A204.1 (cell line): ENCODE data around the gene CAAP1.
"Not testable (repeated sequence)": the region's sequence is repeated elsewhere in the genome, so short reads cannot be mapped to it uniquely, and the experiment has no call there.

Source experiments
- FAIRE-seq: peaks from 2 replicates; lab custom pipeline; 2012; peaks lifted over from hg19 to GRCh38; lab: Jason Lieb, UNC

CAAP1 gene

GRCh38 chr9:26828391-26828955, 64.1 kb downstream of the CAAP1 start:
- FAIRE-seq: not testable (repeated sequence)

DNA sequence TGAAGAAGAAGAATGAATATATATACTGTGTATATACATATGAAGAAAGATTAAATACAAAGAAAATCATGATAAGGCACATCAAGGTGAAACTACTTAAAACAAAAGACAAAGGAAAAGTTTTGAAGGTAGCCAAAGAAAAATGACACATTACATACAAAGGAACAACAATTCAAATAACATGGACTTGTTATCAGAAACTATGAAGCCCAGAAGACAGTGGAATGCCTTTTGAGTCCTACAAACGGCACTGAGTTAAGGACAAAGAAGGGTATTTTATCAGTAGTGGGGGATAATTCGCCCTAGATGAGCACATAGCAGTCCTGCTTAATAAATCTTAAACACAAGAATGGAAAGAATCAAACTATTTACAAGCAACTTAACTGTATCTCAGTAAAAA, 77.8 kb downstream of the CAAP1 start:
- no peak for FAIRE-seq

DNA sequence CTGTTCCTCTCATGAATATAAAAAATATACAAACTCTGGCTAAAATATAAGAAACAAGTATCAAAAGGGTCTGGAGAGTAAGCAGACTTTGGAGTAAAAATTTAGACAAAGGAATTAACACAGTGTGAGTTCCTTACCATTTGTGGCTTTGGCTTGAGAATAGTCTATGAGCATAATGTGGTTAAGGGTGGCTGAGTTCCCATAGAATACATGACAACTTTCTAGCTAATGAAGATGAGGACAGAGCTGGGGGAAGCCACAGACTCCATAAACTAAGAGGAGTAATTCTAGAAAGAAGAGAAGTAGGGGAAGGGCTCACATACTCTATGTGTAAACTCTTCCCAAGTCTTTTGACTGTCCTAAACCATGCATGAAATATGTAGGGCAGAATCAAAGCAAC, 79.4 kb downstream of the CAAP1 start:
- FAIRE-seq: no peak

DNA sequence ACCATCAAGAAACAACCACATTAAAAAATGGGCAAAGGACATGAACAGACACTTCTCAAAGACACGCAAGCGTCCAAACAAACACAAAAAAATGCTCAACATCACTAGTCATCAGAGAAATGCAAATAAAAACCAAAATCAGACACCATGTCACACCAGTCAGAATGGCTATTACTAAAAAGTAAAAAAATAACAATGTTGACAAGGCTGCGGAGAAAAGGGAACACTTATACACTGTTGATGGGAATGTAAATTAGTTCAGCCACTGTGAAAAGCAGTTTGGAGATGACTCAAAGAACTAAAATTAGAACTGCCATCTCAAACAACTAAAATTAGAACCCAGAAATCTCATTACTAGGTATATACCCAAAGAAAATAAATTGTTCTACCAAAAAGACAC, 80.4 kb downstream of the CAAP1 start:
- FAIRE-seq: no peak

DNA sequence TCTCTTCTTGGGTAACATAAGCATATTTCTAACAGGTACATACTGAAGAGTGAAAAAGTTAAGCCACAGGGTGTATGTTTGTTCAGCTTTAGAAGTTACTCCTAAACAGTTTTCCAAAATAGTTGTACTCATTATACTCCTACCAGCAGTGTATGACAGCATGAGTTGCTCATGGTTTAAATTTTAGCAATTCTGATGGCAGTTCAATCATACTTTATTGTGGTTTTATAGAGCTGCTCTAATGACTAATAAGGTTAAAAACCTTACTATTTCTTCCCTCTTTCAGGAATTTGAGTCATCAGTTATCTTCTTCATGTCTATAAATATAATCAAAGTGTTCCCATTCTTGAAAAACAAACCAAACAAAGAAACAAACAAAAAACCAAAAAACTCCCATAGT, 81.5 kb downstream of the CAAP1 start:
- no peak for FAIRE-seq

DNA sequence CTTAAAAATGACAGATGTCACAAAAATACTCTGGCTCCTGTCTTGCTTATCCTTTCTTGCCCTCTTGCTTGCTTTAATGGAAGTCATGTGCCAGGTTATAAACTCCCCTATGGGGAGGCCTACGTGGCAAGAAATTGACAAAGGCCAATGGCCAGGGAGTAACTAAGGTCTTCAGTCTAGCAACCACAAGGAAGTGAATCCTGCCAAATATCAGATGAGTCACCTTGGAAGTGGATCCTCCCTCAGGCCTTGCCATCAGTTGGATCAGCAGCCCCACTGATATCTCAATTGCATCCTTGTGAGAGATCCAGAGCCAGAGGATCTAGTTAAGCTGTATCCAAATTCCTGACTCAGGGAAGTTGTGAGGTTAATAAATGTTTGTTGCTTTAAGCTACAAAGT, 82.8 kb downstream of the CAAP1 start:
- FAIRE-seq: no peak

DNA sequence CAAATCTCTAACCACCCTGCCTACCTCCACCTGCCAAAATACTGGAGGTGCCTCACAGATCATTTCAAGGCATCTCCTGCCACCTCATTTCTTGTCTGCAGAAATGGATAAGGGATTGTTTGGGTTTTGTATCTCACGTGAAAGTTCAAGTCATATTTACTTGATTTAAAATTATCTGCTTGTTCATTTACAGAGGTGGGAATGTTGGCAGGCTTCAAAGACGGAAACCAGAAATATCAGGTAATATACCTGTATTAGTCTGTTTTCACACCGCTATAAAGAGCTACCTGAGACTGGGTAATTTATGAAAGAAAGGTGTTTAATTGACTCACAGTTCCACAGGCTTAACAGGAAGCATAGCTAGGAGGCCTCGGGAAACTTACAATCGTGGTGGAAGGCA, 85.4 kb downstream of the CAAP1 start:
- FAIRE-seq: no peak

GRCh38 chr9:26802921-26803320, 89.7 kb downstream of the CAAP1 start:
- FAIRE-seq: no peak

- FAIRE-seq: no peak
Measured at GRCh38 chr9:26801772-26802171, 90.8 kb downstream of the CAAP1 start.

GRCh38 chr9:26800322-26800721, 92.3 kb downstream of the CAAP1 start:
- FAIRE-seq: no peak

GRCh38 chr9:26791274-26791673, 101.3 kb downstream of the CAAP1 start:
- FAIRE-seq: no peak
